Stimulated activated naive CD4-positive, alpha-beta T cell (primary cell): ENCODE data around the gene GABARAP.

Source experiments
- DNase-seq, 6 experiments: peaks; one replicate each; lab custom pipeline; 2025; lab: John Stamatoyannopoulos, UW

The GABARAP gene

DNA sequence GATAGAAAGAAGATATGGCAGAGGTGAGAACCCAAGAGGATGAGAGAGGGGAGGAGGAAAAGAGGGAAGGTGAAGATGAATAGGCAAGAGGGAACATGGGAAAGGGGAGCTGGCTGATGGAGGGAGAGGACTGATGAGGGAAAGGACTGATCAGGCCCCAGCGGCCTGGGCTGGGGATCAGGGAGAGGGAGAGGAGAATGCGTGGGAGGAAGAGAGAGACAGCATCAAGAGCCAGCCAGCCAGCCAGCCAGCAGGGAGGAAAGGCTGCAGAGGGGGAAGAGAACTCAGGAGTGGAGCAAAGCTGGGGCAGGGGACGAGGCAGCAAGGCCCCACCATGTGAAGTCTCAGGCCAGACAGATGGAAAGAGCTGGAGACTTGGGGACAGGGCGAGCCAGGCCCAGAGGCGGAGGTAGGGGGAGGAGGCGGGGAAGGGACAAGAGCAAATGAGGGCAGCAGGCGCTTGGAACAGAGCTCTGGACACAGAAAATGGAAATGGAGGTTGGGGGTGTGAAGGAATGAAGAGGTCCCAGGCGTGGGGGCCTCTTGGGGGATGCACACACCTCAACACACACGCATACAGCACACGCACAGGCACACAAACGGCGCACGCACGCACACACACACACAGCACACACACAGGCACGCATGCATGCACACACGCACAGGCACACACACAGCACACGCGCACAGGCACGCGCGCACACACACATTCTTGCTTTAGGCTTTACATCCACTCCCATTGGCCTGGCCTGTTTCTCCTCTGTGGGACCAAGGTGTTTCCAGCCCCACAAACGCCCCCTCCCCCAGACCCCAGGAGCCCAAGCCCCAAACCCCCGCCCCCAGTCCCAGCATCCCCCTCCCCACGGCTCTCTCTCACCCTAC, 34.9 kb downstream of the GABARAP start:
- DNase-seq, result no peak

GRCh38 chr17:7205561-7205960, 36.7 kb downstream of the GABARAP start:
- no peak for DNase-seq

- peak; percentile 93 to 99 (median 96) for DNase-seq
Measured at GRCh38 chr17:7204828-7205461, 37.3 kb downstream of the GABARAP start.

DNA sequence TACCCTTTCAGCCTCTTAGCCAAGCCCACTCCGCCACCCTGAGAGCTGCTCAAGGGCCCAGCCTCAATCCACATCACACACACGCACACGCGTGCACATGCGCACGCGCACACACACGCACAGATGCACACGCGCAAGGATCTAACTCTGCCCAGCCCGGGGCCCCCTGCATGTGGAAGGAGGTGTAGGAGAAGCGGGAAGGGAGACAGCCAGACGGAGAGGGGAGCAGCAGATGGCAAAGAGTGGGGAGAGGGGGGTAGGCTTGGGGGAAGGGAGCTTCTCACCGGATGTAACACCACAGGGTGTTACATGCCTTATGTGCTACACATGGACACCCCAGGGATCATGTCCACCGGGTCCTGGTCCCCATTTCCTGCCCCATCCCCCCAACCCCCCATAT, 37.9 kb downstream of the GABARAP start:
- peak in 3 of 6 experiments; percentile 34 to 41 (median 39) for DNase-seq

- no peak for DNase-seq
Measured at GRCh38 chr17:7203391-7203790, 38.9 kb downstream of the GABARAP start.

DNA sequence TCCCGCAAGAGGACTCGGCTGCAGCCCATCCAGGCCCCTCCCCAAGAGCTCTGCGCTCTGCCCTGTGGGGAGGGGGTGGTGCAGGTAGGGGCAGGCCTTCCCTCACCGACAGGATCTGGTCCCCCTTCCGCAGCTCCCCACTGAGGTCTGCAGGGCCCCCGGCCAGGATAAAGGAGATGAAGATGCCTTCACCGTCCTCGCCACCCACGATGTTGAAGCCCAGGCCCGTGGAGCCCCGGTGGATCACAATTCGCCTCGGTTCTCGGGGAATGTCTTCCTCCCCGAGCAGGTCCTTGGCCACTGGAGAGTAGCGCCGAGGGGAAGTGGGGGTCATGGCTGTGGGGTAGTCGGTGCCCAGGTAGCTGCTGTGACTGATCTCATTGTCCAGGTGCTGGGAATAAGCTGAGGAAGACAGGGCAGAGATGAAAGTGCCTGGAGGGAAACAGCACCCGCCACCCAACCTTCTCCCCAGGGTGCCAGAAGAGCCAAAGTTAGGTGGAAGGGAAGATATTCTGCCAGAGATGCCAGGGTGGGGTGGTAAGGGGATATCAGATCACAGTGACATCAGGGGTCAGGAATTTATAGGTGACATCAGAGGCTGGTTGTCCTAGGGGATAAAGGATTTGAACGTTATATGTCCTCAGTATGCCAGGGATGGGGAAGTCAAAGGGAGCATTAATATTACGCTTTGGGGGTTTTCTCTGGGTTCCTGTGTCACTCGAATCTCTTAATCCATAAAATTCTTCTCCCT, 45.4 kb downstream of the GABARAP start:
- DNase-seq, result no peak

DNA sequence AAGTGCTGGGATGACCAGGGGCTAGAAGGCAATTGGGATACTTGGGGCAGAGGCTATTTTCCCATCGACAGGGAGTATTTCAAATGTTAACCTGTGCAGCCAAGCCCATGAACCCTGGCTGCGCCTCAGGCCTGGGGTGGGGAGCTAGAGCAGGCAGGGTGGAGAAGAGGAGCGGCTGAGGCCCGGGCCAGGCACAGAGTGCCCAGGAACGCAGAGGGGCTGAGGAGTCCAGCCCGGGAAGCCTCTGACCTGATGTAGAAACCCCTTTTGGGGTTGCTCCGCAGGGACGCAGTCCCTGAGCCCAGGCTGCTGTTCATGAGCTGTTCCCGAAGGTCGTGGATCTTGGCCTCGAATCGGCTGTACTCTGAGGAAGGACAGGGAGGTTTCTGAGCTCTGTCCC, 46.3 kb downstream of the GABARAP start:
- no peak for DNase-seq

- DNase-seq, result no peak
Measured at GRCh38 chr17:7192271-7192937, 49.8 kb downstream of the GABARAP start.

- DNase-seq, result peak in 1 of 6 experiments; percentile 11
Measured at GRCh38 chr17:7191571-7192270, 50.5 kb downstream of the GABARAP start.

GRCh38 chr17:7191069-7191468, 51.2 kb downstream of the GABARAP start:
- no peak for DNase-seq

GRCh38 chr17:7190276-7190917, 51.9 kb downstream of the GABARAP start:
- no peak for DNase-seq
